GM12892 (cell line): ENCODE measurements around the gene RABGEF1.

Experiments
- POLR2A ChIP-seq: IDR thresholded peaks from 2 replicates; pipeline ENCODE4 v1.6.1; 2011; ENCODE audit warnings: low read depth, low read length, control low read depth
- POLR2AphosphoS5 ChIP-seq: IDR thresholded peaks from 2 replicates; pipeline ENCODE4 v1.6.1; 2011; ENCODE audit warnings: low read depth, low read length, control low read depth
- TAF1 ChIP-seq: IDR thresholded peaks from 2 replicates; pipeline ENCODE4 v1.6.1; 2011; ENCODE audit warnings: low read depth, mild to moderate bottlenecking, control low read depth, low read length, borderline replicate concordance

DNA sequence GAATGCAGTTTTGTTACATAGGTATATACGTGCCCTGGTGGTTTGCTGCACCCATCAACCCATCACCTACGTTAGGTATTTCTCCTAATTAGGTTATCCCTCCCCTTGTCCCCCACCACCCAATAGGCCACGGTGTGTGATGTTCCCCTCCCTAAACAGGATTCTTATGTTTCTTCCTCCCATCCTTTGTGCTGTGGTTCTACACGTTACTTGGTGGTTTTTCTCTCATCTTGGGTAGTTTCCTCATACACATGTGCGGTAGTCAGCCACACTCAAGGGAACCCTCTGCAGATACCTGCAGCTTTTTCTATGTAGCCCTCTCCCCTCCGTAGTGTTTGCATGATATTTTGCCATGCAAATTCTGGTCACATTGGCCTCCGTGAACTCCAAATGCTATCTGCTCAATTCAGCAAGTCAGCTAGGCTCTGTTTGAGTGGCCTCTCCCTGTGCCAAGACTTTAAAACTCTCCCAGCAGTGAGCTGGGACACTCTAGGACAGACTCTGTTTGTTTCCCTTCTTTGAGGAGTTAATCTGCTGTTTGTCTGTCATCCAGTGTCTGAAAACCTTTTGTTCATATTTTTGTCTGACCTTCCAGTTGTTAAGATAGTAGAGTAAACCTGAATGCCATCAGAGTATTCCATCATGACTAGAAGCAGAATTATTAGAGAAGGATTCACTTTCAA lies 41.0 kb downstream of the RABGEF1 start:
- TF ChIP-seq POLR2AphosphoS5: no peak
- TF ChIP-seq POLR2A: no peak
- no peak for TF ChIP-seq TAF1
